ENCODE results near the gene LY6G5C. TPM values are rescaled to one million over a fixed set of nuclear protein-coding genes. Genes with fewer than 3 reads are reported as not detected.
A peak's percentile ranks its signal among the peaks of the same experiment; 100 is the strongest.

LY6G5C gene
- total RNA-seq, 4 donors from 2014 or later: 0.57 to 0.83 TPM; not detected in 2

GRCh38 chr6:31723245-31723979 is 42.5 kb upstream of the LY6G5C start, which contains the start of gene MPIG6B:
Gene MPIG6B, plus strand, starts transcription at chr6:31723373. Its CDS starts 11 bp downstream, at chr6:31723384.
- Histone ChIP-seq H3K27me3 (no peaks in the 10 kb centered on the region), H3K36me3 (peaks cover 0 to 25% (median 0%) of the 10 kb centered on the region in 3 donors), H3K9me3 (no peaks in the 10 kb centered on the region), H3K4me3 (no peak within 1 kb of the TSS), H3K4me1 (peaks cover 13 to 75% (median 22%) of the 10 kb centered on the region in 3 donors), H3K27ac (peak within 1 kb of the TSS in 2 of 4 donors; percentile 62 to 94)
- 75 to 79% methylated on average over 8 to 14 of the region's 46 CpGs for WGBS, 2 donors
- intact Hi-C loops (cut with DNase I): no loop called here
- TF ChIP-seq POLR2A (IDR thresholded peaks at IDR 0.05): no peak
- TF ChIP-seq, protein P1, sequence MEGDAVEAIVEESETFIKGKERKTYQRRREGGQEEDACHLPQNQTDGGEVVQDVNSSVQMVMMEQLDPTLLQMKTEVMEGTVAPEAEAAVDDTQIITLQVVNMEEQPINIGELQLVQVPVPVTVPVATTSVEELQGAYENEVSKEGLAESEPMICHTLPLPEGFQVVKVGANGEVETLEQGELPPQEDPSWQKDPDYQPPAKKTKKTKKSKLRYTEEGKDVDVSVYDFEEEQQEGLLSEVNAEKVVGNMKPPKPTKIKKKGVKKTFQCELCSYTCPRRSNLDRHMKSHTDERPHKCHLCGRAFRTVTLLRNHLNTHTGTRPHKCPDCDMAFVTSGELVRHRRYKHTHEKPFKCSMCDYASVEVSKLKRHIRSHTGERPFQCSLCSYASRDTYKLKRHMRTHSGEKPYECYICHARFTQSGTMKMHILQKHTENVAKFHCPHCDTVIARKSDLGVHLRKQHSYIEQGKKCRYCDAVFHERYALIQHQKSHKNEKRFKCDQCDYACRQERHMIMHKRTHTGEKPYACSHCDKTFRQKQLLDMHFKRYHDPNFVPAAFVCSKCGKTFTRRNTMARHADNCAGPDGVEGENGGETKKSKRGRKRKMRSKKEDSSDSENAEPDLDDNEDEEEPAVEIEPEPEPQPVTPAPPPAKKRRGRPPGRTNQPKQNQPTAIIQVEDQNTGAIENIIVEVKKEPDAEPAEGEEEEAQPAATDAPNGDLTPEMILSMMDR (IDR thresholded peaks at IDR 0.05): no peak
- no peak for DNase-seq

- intact Hi-C loops (cut with DNase I): no loop called here
- DNase-seq: no peak
- 78 to 89% methylated on average over 1 to 2 of the region's 3 CpGs for WGBS, 2 donors
- no peak overlapping the region for H3K4me3 ChIP-seq
- TF ChIP-seq POLR2A (IDR thresholded peaks at IDR 0.05): no peak
- TF ChIP-seq, protein P1 (IDR thresholded peaks at IDR 0.05): no peak
- no peaks in the 10 kb centered on the region for H3K27me3 ChIP-seq
- H3K27ac ChIP-seq: peak overlapping the region in 3 of 4 donors; percentile 20 to 94 (median 62)
- no peaks in the 10 kb centered on the region for H3K9me3 ChIP-seq
- peaks cover 0 to 12% (median 0%) of the 10 kb centered on the region in 3 donors for H3K36me3 ChIP-seq
- H3K4me1 ChIP-seq: peaks cover 10 to 74% (median 22%) of the 10 kb centered on the region in 3 donors
These were observed 41.3 kb upstream of the LY6G5C start for GRCh38 chr6:31722173-31722572.

GRCh38 chr6:31721351-31722020 is 40.6 kb upstream of the LY6G5C start, which contains the start of gene LY6G6C:
Gene LY6G6C, minus strand, starts transcription at chr6:31721746. Its CDS starts 67 bp downstream, at chr6:31721679.
- Histone ChIP-seq H3K9me3 (no peaks in the 10 kb centered on the region), H3K4me1 (peaks cover 5 to 74% (median 23%) of the 10 kb centered on the region in 3 donors), H3K27ac (peak within 1 kb of the TSS in 3 of 4 donors; percentile 20 to 94 (median 88)), H3K4me3 (no peak within 1 kb of the TSS), H3K27me3 (no peaks in the 10 kb centered on the region), H3K36me3 (peaks cover 0 to 5% (median 0%) of the 10 kb centered on the region in 3 donors)
- intact Hi-C loops (cut with DNase I): no loop called here
- DNase-seq: no peak
- TF ChIP-seq, protein P1 (IDR thresholded peaks at IDR 0.05): no peak
- no peak for TF ChIP-seq POLR2A (IDR thresholded peaks at IDR 0.05)
- 80 to 85% methylated on average over 4 of the region's 4 CpGs for WGBS, 2 donors

DNA sequence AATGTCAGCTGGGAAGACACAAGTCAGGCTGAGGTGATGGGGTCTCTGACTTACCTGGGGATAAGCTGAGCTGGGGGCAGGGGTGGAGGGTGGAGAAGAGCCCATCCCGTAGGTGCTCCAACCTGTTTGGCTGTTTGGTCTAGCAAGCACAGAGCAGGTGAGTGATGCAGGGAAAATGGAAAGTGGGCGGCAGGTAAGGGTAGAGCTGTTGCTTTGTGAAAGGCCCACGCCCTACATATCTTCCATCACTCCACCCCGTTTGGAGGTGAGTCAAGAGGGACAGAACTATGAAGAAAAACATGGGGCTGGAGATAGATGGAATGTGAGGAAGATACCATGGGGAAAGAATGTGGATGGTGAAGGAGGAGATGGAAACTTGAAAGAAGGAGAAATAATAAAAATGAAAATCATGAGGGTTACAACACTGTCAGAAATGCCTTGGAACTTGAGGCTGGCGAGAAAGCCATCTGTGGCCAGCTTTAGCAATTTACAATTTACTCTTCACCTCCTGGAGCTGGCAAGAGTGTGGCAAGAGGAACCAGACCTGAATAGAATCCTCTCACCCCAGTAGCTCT is 39.4 kb upstream of the LY6G5C start:
- Histone ChIP-seq H3K27me3 (no peaks in the 10 kb centered on the region), H3K36me3 (no peaks in the 10 kb centered on the region), H3K4me3 (no peak overlapping the region), H3K27ac (peak overlapping the region; percentile 62 to 94 (median 83)), H3K4me1 (peaks cover 10 to 67% (median 18%) of the 10 kb centered on the region in 3 donors), H3K9me3 (no peaks in the 10 kb centered on the region)
- WGBS, 2 donors: 44 to 66% methylated on average over 5 of the region's 5 CpGs
- TF ChIP-seq POLR2A (IDR thresholded peaks at IDR 0.05): peak in 1 of 4 donors; percentile 13
- TF ChIP-seq, protein P1 (IDR thresholded peaks at IDR 0.05): no peak
- DNase-seq: no peak
- intact Hi-C loops (cut with DNase I): no loop called here

Measured in esophagus squamous epithelium (tissue), 5 donors.